Skeletal muscle tissue (tissue), 4 donors: Measurements from ENCODE around the gene TBL3. TPM values are rescaled to one million over a fixed set of nuclear protein-coding genes. Genes with fewer than 3 reads are reported as not detected.

ENCODE experiments used
- H3K27ac ChIP-seq: one replicate; pipeline ENCODE4 v1.7.0; 2013; ENCODE audit warnings: mild to moderate bottlenecking, low read depth, low read length, inconsistent platforms
- H3K27me3 ChIP-seq, 3 donors: one replicate each; pipeline ENCODE4 v1.7.0; 2013; ENCODE audit warnings: low read length in 3 of 3; ENCODE audit not compliant: control insufficient read depth in 3 of 3, insufficient read depth in 3 of 3
- H3K36me3 ChIP-seq, 3 donors: one replicate each; pipeline ENCODE4 v1.7.0; 2013; ENCODE audit warnings: low read length in 3 of 3; ENCODE audit not compliant: control insufficient read depth in 3 of 3, insufficient read depth in 3 of 3
- H3K4me1 ChIP-seq, 3 donors: one replicate each; pipeline ENCODE4 v1.7.0; 2013; ENCODE audit warnings: low read length in 3 of 3, mild to moderate bottlenecking in 3 of 3; ENCODE audit not compliant: control insufficient read depth in 3 of 3, insufficient read depth in 3 of 3
- H3K4me3 ChIP-seq, 3 donors: one replicate each; pipeline ENCODE4 v1.7.0; 2013; ENCODE audit warnings: low read length in 3 of 3
- H3K9ac ChIP-seq, 3 donors: one replicate each; pipeline ENCODE4 v1.7.0; 2013; ENCODE audit warnings: low read length in 3 of 3, mild to moderate bottlenecking in 3 of 3, moderate library complexity in 2 of 3, low read depth in 1 of 3
- H3K9me3 ChIP-seq, 3 donors: one replicate each; pipeline ENCODE4 v1.7.0; 2013; ENCODE audit warnings: low read length in 3 of 3; ENCODE audit not compliant: control insufficient read depth in 3 of 3
- total RNA-seq: library from RNA; depleted of rRNA; stranded (reverse); fragments of >200 nt; gene quantifications from one replicate; pipeline ENCODE4 v1.2.3, GENCODE V29; 2014
- donor health status: Osteomylitis.

The TBL3 gene
- total RNA-seq = 18.8 TPM

GRCh38 chr16:1971796-1972489 is at the start of gene TBL3:
Gene TBL3, plus strand, starts transcription at chr16:1972053. Its CDS starts 112 bp downstream, at chr16:1972165.
- Histone ChIP-seq H3K36me3 (peaks cover 27 to 30% (median 29%) of the 10 kb centered on the region in 3 donors), H3K27ac (peak within 1 kb of the TSS; percentile 90)

GRCh38 chr16:1922357-1922756 is 49.5 kb upstream of the TBL3 start:
- Histone ChIP-seq H3K4me1 (peaks cover 0 to 3% (median 2%) of the 10 kb centered on the region in 3 donors), H3K36me3 (no peaks in the 10 kb centered on the region), H3K9ac (no peak overlapping the region), H3K9me3 (no peaks in the 10 kb centered on the region), H3K27me3 (peaks cover 59 to 72% (median 66%) of the 10 kb centered on the region in 3 donors), H3K4me3 (no peak overlapping the region), H3K27ac (no peak overlapping the region)

More at GRCh38 chr16:1971796-1972489, at the start of gene TBL3:
- Histone ChIP-seq H3K4me1 (peaks cover 14 to 28% (median 20%) of the 10 kb centered on the region in 3 donors), H3K9ac (peak within 1 kb of the TSS; percentile 91 to 96 (median 95)), H3K4me3 (peak within 1 kb of the TSS; percentile 87 to 93 (median 93)), H3K9me3 (no peaks in the 10 kb centered on the region), H3K27me3 (peaks cover 0 to 9% (median 6%) of the 10 kb centered on the region in 3 donors)

- Histone ChIP-seq H3K27ac (no peak overlapping the region), H3K36me3 (no peaks in the 10 kb centered on the region), H3K4me3 (no peak overlapping the region), H3K9me3 (no peaks in the 10 kb centered on the region), H3K9ac (no peak overlapping the region), H3K4me1 (peaks cover 0 to 3% (median 2%) of the 10 kb centered on the region in 3 donors), H3K27me3 (peaks cover 53 to 66% (median 61%) of the 10 kb centered on the region in 3 donors)
These were observed 48.4 kb upstream of the TBL3 start for GRCh38 chr16:1923299-1924034.

GRCh38 chr16:1924095-1924494 is 47.8 kb upstream of the TBL3 start:
- Histone ChIP-seq H3K9ac (no peak overlapping the region), H3K27ac (no peak overlapping the region), H3K27me3 (peaks cover 47 to 60% (median 56%) of the 10 kb centered on the region in 3 donors), H3K9me3 (no peaks in the 10 kb centered on the region), H3K36me3 (no peaks in the 10 kb centered on the region), H3K4me1 (peaks cover 1 to 3% (median 1%) of the 10 kb centered on the region in 3 donors), H3K4me3 (no peak overlapping the region)

- H3K9me3 ChIP-seq = no peaks in the 10 kb centered on the region
These were observed 45.6 kb upstream of the TBL3 start for GRCh38 chr16:1926271-1926670.

GRCh38 chr16:1929105-1929504 is 42.7 kb upstream of the TBL3 start:
- no peaks in the 10 kb centered on the region for H3K9me3 ChIP-seq
- no peaks in the 10 kb centered on the region for H3K36me3 ChIP-seq
- no peak overlapping the region for H3K27ac ChIP-seq
- peaks cover 8 to 25% (median 15%) of the 10 kb centered on the region in 3 donors for H3K27me3 ChIP-seq
- H3K4me3 ChIP-seq = peak overlapping the region; percentile 56 to 72 (median 57)
- H3K4me1 ChIP-seq = peaks cover 2 to 19% (median 9%) of the 10 kb centered on the region in 3 donors
- H3K9ac ChIP-seq = peak overlapping the region in 1 of 3 donors; percentile 79

More at GRCh38 chr16:1926271-1926670, 45.6 kb upstream of the TBL3 start:
- Histone ChIP-seq H3K27me3 (peaks cover 25 to 38% (median 34%) of the 10 kb centered on the region in 3 donors), H3K9ac (no peak overlapping the region), H3K27ac (no peak overlapping the region), H3K4me1 (peaks cover 2 to 7% (median 5%) of the 10 kb centered on the region in 3 donors), H3K4me3 (no peak overlapping the region), H3K36me3 (no peaks in the 10 kb centered on the region)

- Histone ChIP-seq H3K4me1 (peaks cover 2 to 19% (median 9%) of the 10 kb centered on the region in 3 donors), H3K9me3 (no peaks in the 10 kb centered on the region), H3K27me3 (peaks cover 1 to 19% (median 13%) of the 10 kb centered on the region in 3 donors), H3K27ac (no peak overlapping the region), H3K9ac (peak overlapping the region in 2 of 3 donors; percentile 65 to 79), H3K36me3 (no peaks in the 10 kb centered on the region), H3K4me3 (peak overlapping the region; percentile 56 to 72 (median 57))
These were observed 42.1 kb upstream of the TBL3 start for GRCh38 chr16:1929578-1930337.

GRCh38 chr16:1930338-1930720 is 41.5 kb upstream of the TBL3 start:
- no peak overlapping the region for H3K9ac ChIP-seq
- H3K4me1 ChIP-seq = peaks cover 2 to 19% (median 10%) of the 10 kb centered on the region in 3 donors
- no peak overlapping the region for H3K4me3 ChIP-seq
- no peaks in the 10 kb centered on the region for H3K9me3 ChIP-seq
- no peak overlapping the region for H3K27ac ChIP-seq
- H3K27me3 ChIP-seq = peaks cover 0 to 17% (median 13%) of the 10 kb centered on the region in 3 donors
- H3K36me3 ChIP-seq = no peaks in the 10 kb centered on the region
